Fibroblast of lung (primary cell): Measurements from ENCODE around the gene CINP. TPM values are rescaled to one million over a fixed set of nuclear protein-coding genes. Genes with fewer than 3 reads are reported as not detected.

Experiments used
- DNase-seq, 2 donors: peaks; one replicate each; pipeline versions ENCODE4 v3.0.0 to v3.0.0-alpha.2; 2010; ENCODE audit warnings: low read depth in 2 of 2
- H2AFZ ChIP-seq: 2 replicates; pipeline ENCODE4 v1.5.1; 2012; ENCODE audit warnings: low read length, control low read depth, inconsistent platforms
- H3K27ac ChIP-seq: 2 replicates; pipeline ENCODE4 v1.5.1; 2011; ENCODE audit warnings: low read length, control low read depth; ENCODE audit not compliant: insufficient read depth
- H3K27me3 ChIP-seq: 2 replicates; pipeline ENCODE4 v1.5.1; 2011; ENCODE audit warnings: mild to moderate bottlenecking, low read length; ENCODE audit not compliant: control insufficient read depth, insufficient read depth
- H3K36me3 ChIP-seq: 2 replicates; pipeline ENCODE4 v1.5.1; 2011; ENCODE audit warnings: low read length; ENCODE audit not compliant: control insufficient read depth, insufficient read depth
- H3K4me1 ChIP-seq: 2 replicates; pipeline ENCODE4 v1.5.1; 2011; ENCODE audit warnings: low read length; ENCODE audit not compliant: control insufficient read depth, insufficient read depth; ENCODE audit errors: extremely low read depth
- H3K4me2 ChIP-seq: 2 replicates; pipeline ENCODE4 v1.5.1; 2011; ENCODE audit warnings: low read length, control low read depth; ENCODE audit not compliant: insufficient read depth; ENCODE audit errors: extremely low read depth
- H3K4me3 ChIP-seq, 4 experiments: fragments of 200-600 bp in 1 of 4; sonication (generic) in 1 of 4; replicated peaks in 1 of 4; 2 replicates each; pipeline ENCODE4 v1.5.1; 2011 to 2016; ENCODE audit warnings: low read length in 4 of 4, low read depth in 3 of 4, mild to moderate bottlenecking in 3 of 4, control low read depth in 2 of 4, inconsistent platforms in 1 of 4, mixed read lengths in 1 of 4; ENCODE audit not compliant: insufficient read depth in 1 of 4; ENCODE audit errors: control extremely low read depth in 1 of 4
- H3K79me2 ChIP-seq: 2 replicates; pipeline ENCODE4 v1.5.1; 2012; ENCODE audit warnings: mild to moderate bottlenecking, low read length, inconsistent platforms; ENCODE audit not compliant: control insufficient read depth, insufficient read depth
- H3K9ac ChIP-seq: 2 replicates; pipeline ENCODE4 v1.5.1; 2011; ENCODE audit warnings: mild to moderate bottlenecking, low read length, control low read depth; ENCODE audit not compliant: insufficient read depth
- H3K9me3 ChIP-seq: 2 replicates; pipeline ENCODE4 v1.5.1; 2012; ENCODE audit warnings: low read depth, low read length; ENCODE audit not compliant: control insufficient read depth, insufficient read depth
- H4K20me1 ChIP-seq: 2 replicates; pipeline ENCODE4 v1.5.1; 2011; ENCODE audit warnings: low read length; ENCODE audit not compliant: control insufficient read depth, insufficient read depth; ENCODE audit errors: extremely low read depth
- CTCF ChIP-seq, 2 donors: IDR thresholded peaks in 1 of 2; conservative IDR thresholded peaks in 1 of 2; 1 replicate in 1 of 2; 2 replicates in 1 of 2; pipeline ENCODE4 v1.5.1; 2011 to 2012; ENCODE audit warnings: low read length in 2 of 2, control low read depth in 1 of 2, inconsistent platforms in 1 of 2, low read depth in 1 of 2, mild to moderate bottlenecking in 1 of 2
- EZH2 ChIP-seq: IDR thresholded peaks from 2 replicates; pipeline ENCODE4 v1.5.1; 2012; ENCODE audit warnings: low read length, control low read depth, mild to moderate bottlenecking; ENCODE audit errors: missing control alignments
- polyA plus RNA-seq, 2 donors: library from polyadenylated mRNA; depleted of rRNA in 1 of 2; stranded (reverse) in 1 of 2; unstranded in 1 of 2; fragments of >200 nt; gene quantifications; 2 replicates each; pipeline ENCODE4 v1.2.1, GENCODE V29; 2011 to 2012; ENCODE audit warnings: missing spikeins in 1 of 2
- total RNA-seq: library from RNA; depleted of rRNA; stranded (reverse); fragments of >200 nt; gene quantifications from 2 replicates; pipeline ENCODE4 v1.2.1, GENCODE V29; 2014

Gene CINP
- total and polyA plus RNA-seq, 2 donors (not counting 1 experiment from before 2014, with no cell fraction given) = 42.8 to 71.8 TPM

- TF ChIP-seq CTCF (conservative IDR thresholded peaks at IDR 0.05 in 1 of 2, IDR thresholded peaks at IDR 0.05 in 1 of 2; ENCODE audit: low read depth in 1 of 2, low read length in 2 of 2) (no peak), EZH2 (no peak)
- Histone ChIP-seq H3K9ac (no peak overlapping the region), H3K4me2 (no peak overlapping the region), H3K27ac (no peak overlapping the region), H2AFZ (no peak overlapping the region), H3K4me3 (no peak overlapping the region), H3K9me3 (no peaks in the 10 kb centered on the region), H3K79me2 (peaks cover 5% of the 10 kb centered on the region), H3K27me3 (no peaks in the 10 kb centered on the region), H3K4me1 (no peaks in the 10 kb centered on the region), H3K36me3 (no peaks in the 10 kb centered on the region), H4K20me1 (no peaks in the 10 kb centered on the region)
- no peak for DNase-seq
Measured at GRCh38 chr14:102375119-102375518, 12.4 kb upstream of the CINP start.

- no peak overlapping the region for H3K4me2 ChIP-seq
- H4K20me1 ChIP-seq = no peaks in the 10 kb centered on the region
- H3K27ac ChIP-seq = no peak overlapping the region
- no peaks in the 10 kb centered on the region for H3K9me3 ChIP-seq
- peaks cover 5% of the 10 kb centered on the region for H3K79me2 ChIP-seq
- DNase-seq = no peak
- no peak overlapping the region for H3K9ac ChIP-seq
- no peaks in the 10 kb centered on the region for H3K4me1 ChIP-seq
- no peak overlapping the region for H2AFZ ChIP-seq
- no peak overlapping the region for H3K4me3 ChIP-seq
- H3K27me3 ChIP-seq = no peaks in the 10 kb centered on the region
- TF ChIP-seq CTCF (conservative IDR thresholded peaks at IDR 0.05 in 1 of 2, IDR thresholded peaks at IDR 0.05 in 1 of 2; ENCODE audit: low read depth in 1 of 2, low read length in 2 of 2) = no peak
- TF ChIP-seq EZH2 = no peak
- H3K36me3 ChIP-seq = no peaks in the 10 kb centered on the region
Measured at GRCh38 chr14:102374264-102374663, 11.6 kb upstream of the CINP start.

- no peak for DNase-seq
- Histone ChIP-seq H3K4me1 (no peaks in the 10 kb centered on the region), H3K27me3 (no peaks in the 10 kb centered on the region), H3K4me3 (no peak overlapping the region), H3K36me3 (no peaks in the 10 kb centered on the region), H3K79me2 (peaks cover 13% of the 10 kb centered on the region), H3K9me3 (no peaks in the 10 kb centered on the region), H3K9ac (no peak overlapping the region), H2AFZ (no peak overlapping the region), H3K4me2 (no peak overlapping the region), H4K20me1 (no peaks in the 10 kb centered on the region), H3K27ac (no peak overlapping the region)
- TF ChIP-seq EZH2 (no peak), CTCF (conservative IDR thresholded peaks at IDR 0.05 in 1 of 2, IDR thresholded peaks at IDR 0.05 in 1 of 2; ENCODE audit: low read depth in 1 of 2, low read length in 2 of 2) (no peak)
Measured at GRCh38 chr14:102373110-102373509, 10.4 kb upstream of the CINP start.
